Smooth muscle cell (in vitro differentiated cells): ENCODE data around the gene NDNF. TPM values are rescaled to one million over a fixed set of nuclear protein-coding genes. Genes with fewer than 3 reads are reported as not detected.

Experiments used
- DNase-seq: peaks from one replicate; lab custom pipeline; 2025; ENCODE audit not compliant: unreplicated experiment; lab: John Stamatoyannopoulos, UW
- H2AFZ ChIP-seq: fragments of 200-600 bp; sonication (generic); 2 replicates; pipeline ENCODE4 v1.6.0; 2016; ENCODE audit warnings: antibody characterized with exemption, low read depth, mild to moderate bottlenecking
- H3F3A ChIP-seq: fragments of 200-600 bp; sonication (generic); 2 replicates; pipeline ENCODE4 v1.6.0; 2017; ENCODE audit warnings: antibody characterized with exemption, low read depth
- H3K27ac ChIP-seq: fragments of 200-600 bp; sonication (generic); 2 replicates; pipeline ENCODE4 v1.5.1; 2016; ENCODE audit warnings: low read depth, mild to moderate bottlenecking
- H3K27me3 ChIP-seq: fragments of 200-600 bp; sonication (generic); 2 replicates; pipeline ENCODE4 v1.6.1; 2016; ENCODE audit warnings: low read depth, mild to moderate bottlenecking
- H3K36me3 ChIP-seq: fragments of 200-600 bp; sonication (generic); 2 replicates; pipeline ENCODE4 v1.5.1; 2016; ENCODE audit warnings: low read depth
- H3K4me1 ChIP-seq: fragments of 200-600 bp; sonication (generic); 2 replicates; pipeline ENCODE4 v1.5.1; 2016; ENCODE audit warnings: low read depth
- H3K4me2 ChIP-seq: fragments of 200-600 bp; sonication (generic); 2 replicates; pipeline ENCODE4 v1.6.0; 2016; ENCODE audit warnings: mild to moderate bottlenecking
- H3K4me3 ChIP-seq: fragments of 200-600 bp; sonication (generic); 2 replicates; pipeline ENCODE4 v1.5.1; 2016; ENCODE audit warnings: mild to moderate bottlenecking
- H3K79me2 ChIP-seq: fragments of 200-600 bp; sonication (generic); 2 replicates; pipeline ENCODE4 v1.6.0; 2016; ENCODE audit warnings: low read depth, mild to moderate bottlenecking
- H3K9ac ChIP-seq: fragments of 200-600 bp; sonication (generic); 2 replicates; pipeline ENCODE4 v1.6.0; 2016; ENCODE audit warnings: low read depth
- H3K9me3 ChIP-seq: fragments of 200-600 bp; sonication (generic); replicated peaks from 2 replicates; pipeline ENCODE4 v1.5.1; 2016; ENCODE audit warnings: low read depth
- H4K20me1 ChIP-seq: fragments of 200-600 bp; sonication (generic); 2 replicates; pipeline ENCODE4 v1.6.0; 2016; ENCODE audit warnings: low read depth
- CTCF ChIP-seq: fragments of 200-600 bp; sonication (generic); IDR thresholded peaks from 2 replicates; pipeline ENCODE4 v1.5.1; 2017; ENCODE audit warnings: borderline replicate concordance, mild to moderate bottlenecking, antibody characterized with exemption; ENCODE audit not compliant: insufficient read depth, poor library complexity, severe bottlenecking
- WGBS: methylation state at CpG from one replicate; pipeline ENCODE4 v1.1.7; 2016; ENCODE audit warnings: low lambda C conversion rate; 5-methylcytosine and 5-hydroxymethylcytosine counted together
- polyA plus RNA-seq: library from polyadenylated mRNA; unstranded; fragments of >200 nt; fragmentation: Nextera tagmentation; extraction: Ambion mirVana; gene quantifications from 2 replicates; pipeline ENCODE4 v1.2.1, GENCODE V29; 2016
- total RNA-seq: library from RNA; depleted of rRNA; stranded (reverse); fragments of >200 nt; gene quantifications from 2 replicates; pipeline ENCODE4 v1.2.3, GENCODE V29; 2014

NDNF gene
- total and polyA plus RNA-seq, 2 experiments from 2014 or later: 8.4 to 11.0 TPM

- Histone ChIP-seq H3K27me3 (no peaks in the 10 kb centered on the region), H2AFZ (no peak overlapping the region), H3K4me2 (no peak overlapping the region), H3K4me3 (no peak overlapping the region), H3K9ac (no peak overlapping the region), H3K4me1 (no peaks in the 10 kb centered on the region), H3F3A (no peaks in the 10 kb centered on the region), H3K27ac (no peak overlapping the region), H3K36me3 (no peaks in the 10 kb centered on the region), H4K20me1 (no peaks in the 10 kb centered on the region), H3K9me3 (no peaks in the 10 kb centered on the region), H3K79me2 (no peaks in the 10 kb centered on the region)
- no peak for TF ChIP-seq CTCF
- DNase-seq: no peak
- WGBS: 78% methylated on average over 2 of the region's 2 CpGs
Measured at GRCh38 chr4:121011138-121011537, 61.2 kb downstream of the NDNF start.

- no peaks in the 10 kb centered on the region for H3K4me1 ChIP-seq
- H3K27ac ChIP-seq: no peak overlapping the region
- TF ChIP-seq CTCF: no peak
- no peak overlapping the region for H2AFZ ChIP-seq
- no peak overlapping the region for H3K4me2 ChIP-seq
- no peaks in the 10 kb centered on the region for H3F3A ChIP-seq
- WGBS: 79% methylated on average over 3 of the region's 3 CpGs
- no peaks in the 10 kb centered on the region for H3K9me3 ChIP-seq
- no peak for DNase-seq
- H3K27me3 ChIP-seq: no peaks in the 10 kb centered on the region
- no peaks in the 10 kb centered on the region for H3K79me2 ChIP-seq
- no peaks in the 10 kb centered on the region for H3K36me3 ChIP-seq
- no peak overlapping the region for H3K9ac ChIP-seq
- no peaks in the 10 kb centered on the region for H4K20me1 ChIP-seq
- no peak overlapping the region for H3K4me3 ChIP-seq
Measured at GRCh38 chr4:121009578-121010478, 62.5 kb downstream of the NDNF start.

GRCh38 chr4:121007660-121008059 lies 64.7 kb downstream of the NDNF start:
- WGBS: 0% methylated on average over 1 of the region's 1 CpG
- H3K4me3 ChIP-seq: no peak overlapping the region
- TF ChIP-seq CTCF: no peak
- DNase-seq: no peak
- H3K79me2 ChIP-seq: no peaks in the 10 kb centered on the region
- no peaks in the 10 kb centered on the region for H3K9me3 ChIP-seq
- no peaks in the 10 kb centered on the region for H4K20me1 ChIP-seq
- no peak overlapping the region for H3K4me2 ChIP-seq
- no peak overlapping the region for H2AFZ ChIP-seq
- H3K4me1 ChIP-seq: no peaks in the 10 kb centered on the region
- no peak overlapping the region for H3K9ac ChIP-seq
- no peaks in the 10 kb centered on the region for H3K36me3 ChIP-seq
- H3K27me3 ChIP-seq: no peaks in the 10 kb centered on the region
- no peaks in the 10 kb centered on the region for H3F3A ChIP-seq
- no peak overlapping the region for H3K27ac ChIP-seq

- WGBS: 98% methylated on average over 4 of the region's 4 CpGs
Measured at GRCh38 chr4:121003863-121004262, 68.5 kb downstream of the NDNF start.

More at GRCh38 chr4:121003863-121004262, 68.5 kb downstream of the NDNF start:
- H3K4me2 ChIP-seq: no peak overlapping the region
- TF ChIP-seq CTCF: no peak
- no peak overlapping the region for H3K27ac ChIP-seq
- H3K36me3 ChIP-seq: no peaks in the 10 kb centered on the region
- no peak for DNase-seq
- H3K9ac ChIP-seq: no peak overlapping the region
- H3K4me1 ChIP-seq: no peaks in the 10 kb centered on the region
- H4K20me1 ChIP-seq: no peaks in the 10 kb centered on the region
- no peaks in the 10 kb centered on the region for H3K79me2 ChIP-seq
- H2AFZ ChIP-seq: no peak overlapping the region
- no peaks in the 10 kb centered on the region for H3K9me3 ChIP-seq
- H3K27me3 ChIP-seq: no peaks in the 10 kb centered on the region
- H3K4me3 ChIP-seq: no peak overlapping the region
- H3F3A ChIP-seq: no peaks in the 10 kb centered on the region
